GM12801 (cell line): ENCODE results near the gene ADAMTS13.

ENCODE experiments used
- CTCF ChIP-seq: IDR thresholded peaks from one replicate; pipeline ENCODE4 v1.5.1; 2011; ENCODE audit warnings: control low read depth; ENCODE audit not compliant: insufficient read length; ENCODE audit errors: extremely low read depth

ADAMTS13 gene

DNA sequence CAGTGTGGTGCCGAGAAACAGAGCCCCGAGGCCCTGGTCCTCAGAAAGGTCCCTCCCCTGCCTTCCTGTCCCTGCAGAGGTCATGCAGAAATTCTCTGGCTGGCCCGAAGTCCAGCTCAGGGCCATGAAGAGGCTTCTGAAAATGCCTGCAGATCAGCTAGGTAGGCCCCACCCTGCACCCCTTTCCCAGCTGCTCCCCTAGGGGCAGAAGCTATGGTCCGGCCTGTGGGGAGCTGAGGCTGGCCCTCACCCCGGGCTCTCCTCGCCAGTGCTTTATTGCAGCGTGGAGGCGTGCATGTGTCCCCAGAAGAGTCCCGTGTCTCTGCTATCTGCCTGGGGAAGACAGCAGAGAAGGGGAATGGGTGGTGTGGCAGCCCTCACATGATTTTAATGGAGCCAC lies 24.3 kb upstream of the ADAMTS13 start:
- no peak for TF ChIP-seq CTCF

- TF ChIP-seq CTCF, result no peak
Measured at GRCh38 chr9:133400292-133400691, 21.9 kb upstream of the ADAMTS13 start.

- no peak for TF ChIP-seq CTCF
Measured at GRCh38 chr9:133401588-133401987, 20.6 kb upstream of the ADAMTS13 start.

GRCh38 chr9:133402689-133403088 lies 19.5 kb upstream of the ADAMTS13 start:
- no peak for TF ChIP-seq CTCF

DNA sequence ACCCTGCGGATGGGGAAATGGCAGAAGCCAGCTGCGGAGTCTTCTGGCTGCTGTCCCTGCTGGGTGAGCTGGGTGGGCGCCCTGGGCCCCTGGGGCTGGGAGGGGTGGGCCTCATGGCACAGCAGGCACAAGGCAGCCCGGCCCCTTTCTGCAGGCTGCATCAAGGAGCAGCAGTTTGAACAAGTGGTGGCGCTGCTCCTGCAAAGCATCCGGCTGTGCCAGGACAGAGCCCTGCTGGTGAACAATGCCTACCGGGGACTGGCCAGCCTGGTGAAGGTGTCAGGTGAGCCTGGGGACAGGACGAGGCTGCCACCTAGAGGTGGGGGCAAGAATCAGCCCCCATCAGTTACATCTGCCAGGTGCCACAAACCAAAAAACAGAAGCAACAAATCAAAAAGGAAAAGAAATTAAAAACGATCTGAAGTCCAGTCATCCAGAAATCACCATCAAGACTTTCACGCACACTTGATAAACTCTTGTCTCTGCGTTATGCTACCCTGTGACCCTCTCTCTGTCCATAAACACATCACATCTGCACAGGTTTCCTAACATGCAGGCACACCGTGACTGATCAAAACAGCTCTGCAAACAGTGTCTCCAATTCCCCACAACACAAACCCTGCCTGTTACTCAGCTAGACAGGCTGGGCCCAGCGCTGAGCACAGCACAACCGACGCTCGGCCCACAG lies 18.3 kb upstream of the ADAMTS13 start:
- no peak for TF ChIP-seq CTCF

- TF ChIP-seq CTCF, result no peak
Measured at GRCh38 chr9:133404454-133405002, 17.6 kb upstream of the ADAMTS13 start.

DNA sequence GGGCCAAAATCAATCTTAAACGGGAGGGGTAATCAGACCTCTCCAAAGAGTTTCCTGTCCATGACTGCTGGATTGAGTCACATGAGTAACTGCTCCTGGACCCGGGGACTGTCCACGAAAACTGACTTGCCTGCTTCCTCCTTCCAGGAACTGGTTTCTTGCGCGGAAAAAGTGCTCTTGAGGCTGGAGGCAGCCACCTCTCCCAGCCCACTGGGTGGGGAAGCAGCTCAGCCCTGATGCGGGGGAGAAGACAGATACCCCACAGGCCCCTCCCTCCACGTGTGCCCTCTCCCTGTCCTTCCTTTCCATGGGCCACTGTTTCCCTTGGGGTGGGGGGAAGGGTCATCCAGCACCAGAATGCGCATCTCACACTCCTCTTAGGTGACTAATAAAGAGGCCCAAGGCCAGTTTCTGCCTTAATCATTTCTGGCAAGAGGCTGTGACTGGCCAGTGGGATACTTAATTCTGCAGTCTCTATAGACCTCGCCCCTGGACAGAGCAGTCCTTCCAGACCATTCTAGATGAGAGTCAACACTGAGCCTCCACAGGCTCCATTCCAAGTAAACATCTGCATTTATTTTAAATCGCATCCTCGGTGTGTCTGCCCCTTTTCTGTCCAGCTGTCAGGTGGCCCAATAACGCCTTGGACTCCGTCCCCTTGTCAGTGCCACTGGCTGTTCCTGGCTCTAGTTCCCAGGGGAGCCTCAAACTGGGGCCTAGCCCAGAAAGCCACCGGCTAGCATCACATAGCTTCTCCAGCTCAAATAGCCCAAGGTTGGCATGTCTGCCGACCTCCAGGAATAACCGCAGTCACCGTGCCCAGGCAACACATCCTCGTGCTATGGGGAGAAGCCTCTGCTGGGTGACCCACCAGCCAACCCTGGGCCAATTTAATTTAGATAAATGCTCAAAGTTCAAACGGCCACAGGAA lies 16.4 kb upstream of the ADAMTS13 start:
- no peak for TF ChIP-seq CTCF
